ENCODE results near the gene OLFML2B. TPM values are rescaled to one million over a fixed set of nuclear protein-coding genes. Genes with fewer than 3 reads are reported as not detected.

Gene OLFML2B
- total RNA-seq, 1 experiment from 2014 or later = 0.43 TPM

DNA sequence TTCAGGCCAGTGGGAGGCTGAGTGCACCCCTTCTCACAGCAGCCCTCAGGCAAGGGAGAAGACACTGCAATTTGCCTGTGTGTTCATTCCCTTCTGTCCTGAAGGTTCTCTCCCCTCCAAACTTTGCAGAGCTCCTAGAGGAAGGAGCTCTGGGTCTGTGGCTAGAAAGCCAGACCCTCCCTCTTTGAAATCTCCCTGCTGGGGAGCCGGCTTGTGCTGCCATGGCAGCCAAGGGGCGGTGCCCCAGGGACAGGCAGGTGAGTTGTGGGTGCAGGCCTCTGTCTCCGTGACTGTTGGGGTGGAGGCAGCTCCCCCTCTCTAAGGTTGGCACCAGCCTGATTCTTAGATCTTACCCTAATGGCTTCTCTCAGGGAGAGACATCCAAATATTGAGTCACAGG lies 53.0 kb downstream of the OLFML2B start:
- no peaks in the 10 kb centered on the region for H3K36me3 ChIP-seq (ENCODE audit: control insufficient read depth, insufficient read depth, low read length)
- Mint-ChIP-seq H3K4me1 (ENCODE audit: low read depth, unreplicated experiment) (no peaks in the 10 kb centered on the region), H3K27ac (ENCODE audit: unreplicated experiment) (no peak overlapping the region), H3K36me3 (ENCODE audit: insufficient read depth, unreplicated experiment) (no peaks in the 10 kb centered on the region), H3K9me3 (ENCODE audit: unreplicated experiment) (no peaks in the 10 kb centered on the region), H3K27me3 (ENCODE audit: insufficient read depth, unreplicated experiment) (no peaks in the 10 kb centered on the region), H3K4me3 (ENCODE audit: unreplicated experiment) (no peak overlapping the region)
- no TSS peak for BruUV-seq (replicated peaks)
- TF ChIP-seq, protein P1, sequence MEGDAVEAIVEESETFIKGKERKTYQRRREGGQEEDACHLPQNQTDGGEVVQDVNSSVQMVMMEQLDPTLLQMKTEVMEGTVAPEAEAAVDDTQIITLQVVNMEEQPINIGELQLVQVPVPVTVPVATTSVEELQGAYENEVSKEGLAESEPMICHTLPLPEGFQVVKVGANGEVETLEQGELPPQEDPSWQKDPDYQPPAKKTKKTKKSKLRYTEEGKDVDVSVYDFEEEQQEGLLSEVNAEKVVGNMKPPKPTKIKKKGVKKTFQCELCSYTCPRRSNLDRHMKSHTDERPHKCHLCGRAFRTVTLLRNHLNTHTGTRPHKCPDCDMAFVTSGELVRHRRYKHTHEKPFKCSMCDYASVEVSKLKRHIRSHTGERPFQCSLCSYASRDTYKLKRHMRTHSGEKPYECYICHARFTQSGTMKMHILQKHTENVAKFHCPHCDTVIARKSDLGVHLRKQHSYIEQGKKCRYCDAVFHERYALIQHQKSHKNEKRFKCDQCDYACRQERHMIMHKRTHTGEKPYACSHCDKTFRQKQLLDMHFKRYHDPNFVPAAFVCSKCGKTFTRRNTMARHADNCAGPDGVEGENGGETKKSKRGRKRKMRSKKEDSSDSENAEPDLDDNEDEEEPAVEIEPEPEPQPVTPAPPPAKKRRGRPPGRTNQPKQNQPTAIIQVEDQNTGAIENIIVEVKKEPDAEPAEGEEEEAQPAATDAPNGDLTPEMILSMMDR (IDR thresholded peaks at IDR 0.05; ENCODE audit: insufficient read depth in 1 of 2, low read depth in 1 of 2, low read length in 1 of 2, severe bottlenecking in 1 of 2, unreplicated experiment in 1 of 2) = no peak
- intact Hi-C loops (cut with micrococcal nuclease; ENCODE audit: unreplicated experiment) = no loop called here
- no peaks in the 10 kb centered on the region for H3K27me3 ChIP-seq (replicated peaks; ENCODE audit: control insufficient read depth, insufficient read depth, low read length)
- CTCF ChIA-PET = interaction anchor here (0.7 kb wide), 1 partner anchor 641 kb away, joined by 3 read pairs; no protein-coding TSS in a partner anchor
- POLR2A ChIA-PET = no interaction called here
- H3K4me1 ChIP-seq = no peaks in the 10 kb centered on the region
- no peaks in the 10 kb centered on the region for H3K9me3 ChIP-seq
- H3K4me3 ChIP-seq (ENCODE audit: low read depth, low read length) = no peak overlapping the region
- DNase-seq = no peak

DNA sequence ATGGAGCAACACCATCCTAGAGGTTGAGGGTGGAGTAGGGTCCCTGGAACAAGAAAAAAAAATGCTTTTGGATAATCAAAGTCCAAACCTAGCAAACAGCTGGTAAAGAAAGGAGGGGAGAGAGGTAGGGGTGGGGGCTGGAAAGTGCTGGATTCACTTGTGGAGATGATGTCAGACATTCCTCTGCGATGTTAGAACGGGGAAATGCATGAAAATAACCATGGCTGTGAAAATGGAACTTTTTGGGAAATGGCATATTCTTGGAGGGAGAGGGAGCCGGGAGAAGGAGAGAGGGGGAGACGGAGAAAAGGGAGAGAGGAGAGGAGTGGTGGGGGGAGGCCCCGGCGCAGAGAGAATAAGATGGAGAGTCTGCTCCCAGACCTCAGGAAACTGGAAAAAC lies 53.6 kb downstream of the OLFML2B start:
- Histone ChIP-seq H3K4me1 (no peaks in the 10 kb centered on the region), H3K9me3 (no peaks in the 10 kb centered on the region), H3K4me3 (ENCODE audit: low read depth, low read length) (no peak overlapping the region), H3K36me3 (ENCODE audit: control insufficient read depth, insufficient read depth, low read length) (no peaks in the 10 kb centered on the region), H3K27me3 (replicated peaks; ENCODE audit: control insufficient read depth, insufficient read depth, low read length) (no peaks in the 10 kb centered on the region)
- ChIA-PET CTCF (no interaction called here), POLR2A (no interaction called here)
- Mint-ChIP-seq H3K4me3 (ENCODE audit: unreplicated experiment) (no peak overlapping the region), H3K27ac (ENCODE audit: unreplicated experiment) (no peak overlapping the region), H3K4me1 (ENCODE audit: low read depth, unreplicated experiment) (no peaks in the 10 kb centered on the region), H3K36me3 (ENCODE audit: insufficient read depth, unreplicated experiment) (no peaks in the 10 kb centered on the region), H3K27me3 (ENCODE audit: insufficient read depth, unreplicated experiment) (no peaks in the 10 kb centered on the region), H3K9me3 (ENCODE audit: unreplicated experiment) (no peaks in the 10 kb centered on the region)
- no TSS peak for BruUV-seq (replicated peaks)
- DNase-seq = no peak
- TF ChIP-seq, protein P1 (IDR thresholded peaks at IDR 0.05; ENCODE audit: insufficient read depth in 1 of 2, low read depth in 1 of 2, low read length in 1 of 2, severe bottlenecking in 1 of 2, unreplicated experiment in 1 of 2) = no peak
- intact Hi-C loops (cut with micrococcal nuclease; ENCODE audit: unreplicated experiment) = no loop called here

DNA sequence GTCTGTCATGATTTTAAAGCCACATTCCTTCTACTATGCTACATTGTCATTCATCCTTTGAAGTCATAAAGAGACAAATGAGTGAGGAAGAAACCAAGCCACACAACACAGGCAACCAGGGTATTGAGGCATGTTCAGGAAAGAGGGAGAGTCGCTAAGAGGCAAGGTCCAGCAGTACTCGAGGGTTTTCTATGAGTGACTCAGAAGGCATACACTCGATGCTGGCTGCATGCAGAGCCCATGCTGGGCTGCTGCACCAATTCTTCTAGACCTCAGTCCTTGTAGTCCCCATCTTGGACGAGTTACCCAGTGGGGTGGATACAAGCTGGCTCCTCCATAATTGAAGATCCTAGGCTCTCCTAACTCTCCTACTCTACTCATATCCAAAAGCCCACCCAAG lies 57.6 kb downstream of the OLFML2B start:
- H3K27me3 Mint-ChIP-seq (ENCODE audit: insufficient read depth, unreplicated experiment) = no peaks in the 10 kb centered on the region
- no peaks in the 10 kb centered on the region for H3K4me1 Mint-ChIP-seq (ENCODE audit: low read depth, unreplicated experiment)
- no peaks in the 10 kb centered on the region for H3K4me1 ChIP-seq
- no peaks in the 10 kb centered on the region for H3K27me3 ChIP-seq (replicated peaks; ENCODE audit: control insufficient read depth, insufficient read depth, low read length)
- CTCF ChIA-PET = no interaction called here
- H3K27ac Mint-ChIP-seq (ENCODE audit: unreplicated experiment) = no peak overlapping the region
- H3K4me3 ChIP-seq (ENCODE audit: low read depth, low read length) = no peak overlapping the region
- no peaks in the 10 kb centered on the region for H3K9me3 ChIP-seq
- POLR2A ChIA-PET = no interaction called here
- no peaks in the 10 kb centered on the region for H3K36me3 ChIP-seq (ENCODE audit: control insufficient read depth, insufficient read depth, low read length)
- intact Hi-C loops (cut with micrococcal nuclease; ENCODE audit: unreplicated experiment) = no loop called here
- H3K4me3 Mint-ChIP-seq (ENCODE audit: unreplicated experiment) = no peak overlapping the region
- H3K36me3 Mint-ChIP-seq (ENCODE audit: insufficient read depth, unreplicated experiment) = no peaks in the 10 kb centered on the region
- no peak for DNase-seq
- H3K9me3 Mint-ChIP-seq (ENCODE audit: unreplicated experiment) = no peaks in the 10 kb centered on the region
- no TSS peak for BruUV-seq (replicated peaks)
- TF ChIP-seq, protein P1 (IDR thresholded peaks at IDR 0.05; ENCODE audit: insufficient read depth in 1 of 2, low read depth in 1 of 2, low read length in 1 of 2, severe bottlenecking in 1 of 2, unreplicated experiment in 1 of 2) = no peak

Measured in Caco-2 (cell line).